ENCODE data around the gene RPL38.

RPL38 gene

DNA sequence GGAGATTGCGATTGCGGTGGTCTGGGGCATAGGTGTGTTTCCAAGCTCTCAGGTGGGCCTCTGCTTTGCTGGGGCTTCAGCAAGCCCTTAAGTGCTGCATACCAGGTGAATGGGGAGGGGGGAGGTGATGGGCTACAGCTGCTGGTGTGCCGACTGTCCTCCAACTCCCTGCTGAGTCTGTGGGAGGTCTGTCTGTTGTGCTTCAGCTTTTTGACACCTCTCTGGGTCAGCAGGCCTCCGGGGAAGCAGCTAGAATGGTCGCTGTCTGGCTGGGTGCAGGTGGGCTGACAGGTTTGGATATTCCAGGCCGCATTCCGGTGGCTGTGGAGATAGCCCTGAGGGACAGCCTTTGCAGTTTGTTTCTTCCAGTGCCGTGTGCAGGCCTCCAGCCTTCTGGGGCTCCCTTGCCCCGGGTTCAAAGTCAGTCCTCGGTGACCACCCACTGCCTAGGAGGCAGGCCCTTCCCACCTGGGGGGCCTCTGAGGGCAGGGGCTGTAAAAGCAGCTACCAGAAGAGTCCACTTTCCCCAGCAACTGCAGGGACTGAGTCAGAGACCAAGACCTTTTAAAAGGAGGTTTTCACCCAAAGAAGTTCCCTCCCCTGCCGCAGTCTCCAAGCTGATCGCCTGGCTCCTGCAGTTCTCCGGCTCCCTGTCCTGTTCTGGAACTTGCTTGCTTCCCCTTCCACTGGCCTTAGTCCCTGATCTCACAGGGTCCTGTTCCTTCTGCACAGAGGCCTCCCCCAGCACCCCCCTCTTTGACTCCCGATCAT lies 7.8 kb downstream of the RPL38 start:
- DNase-seq = no peak

DNA sequence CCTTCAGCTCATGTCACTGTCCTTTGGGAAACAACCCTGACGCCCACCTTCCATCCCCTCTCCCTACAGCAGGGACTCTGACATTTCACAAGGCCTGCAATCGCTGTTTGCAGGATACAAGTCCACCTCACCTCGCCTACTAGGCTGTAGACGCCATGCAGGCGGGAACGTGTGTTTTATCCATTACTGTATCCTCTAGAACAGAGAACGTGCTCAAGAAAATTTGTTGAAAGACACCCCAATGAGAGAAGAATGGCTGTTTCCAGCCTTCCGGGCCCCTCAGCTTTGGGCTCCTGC lies 8.4 kb downstream of the RPL38 start:
- DNase-seq = no peak

DNA sequence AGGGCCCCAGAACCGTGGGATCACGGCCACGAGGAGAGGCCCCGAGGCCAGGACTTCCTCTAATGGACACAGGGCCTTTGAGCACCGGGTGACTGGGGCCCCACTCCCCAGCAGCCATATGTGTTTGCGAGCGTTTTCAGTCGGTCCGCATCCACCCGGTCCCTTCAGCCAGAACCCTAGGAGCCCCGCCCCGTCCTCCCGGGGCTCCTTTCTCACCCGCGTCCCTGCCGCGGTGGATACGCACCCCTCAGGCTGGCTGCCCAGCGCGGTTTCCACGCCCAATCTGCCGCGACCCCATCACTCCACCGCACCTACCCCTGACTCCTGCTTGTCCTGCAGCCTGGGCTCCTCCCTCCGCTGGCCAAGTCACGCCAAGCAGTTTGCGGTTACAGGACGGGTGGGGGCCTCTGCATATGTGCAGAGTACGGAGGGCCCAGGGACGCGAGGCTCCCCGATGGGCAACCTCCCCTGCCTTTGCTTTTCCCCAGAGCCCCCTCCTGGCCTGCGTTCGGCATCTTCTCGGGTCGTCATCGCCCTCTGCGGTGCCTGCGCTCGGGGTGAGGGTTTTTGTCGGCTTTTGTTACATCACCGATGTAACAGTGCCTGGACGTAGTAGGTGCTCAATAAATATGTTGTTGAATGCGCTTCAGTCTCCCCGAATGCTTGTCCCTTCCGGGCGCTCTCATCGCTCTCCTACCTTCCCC lies 8.9 kb downstream of the RPL38 start:
- no peak for DNase-seq

DNA sequence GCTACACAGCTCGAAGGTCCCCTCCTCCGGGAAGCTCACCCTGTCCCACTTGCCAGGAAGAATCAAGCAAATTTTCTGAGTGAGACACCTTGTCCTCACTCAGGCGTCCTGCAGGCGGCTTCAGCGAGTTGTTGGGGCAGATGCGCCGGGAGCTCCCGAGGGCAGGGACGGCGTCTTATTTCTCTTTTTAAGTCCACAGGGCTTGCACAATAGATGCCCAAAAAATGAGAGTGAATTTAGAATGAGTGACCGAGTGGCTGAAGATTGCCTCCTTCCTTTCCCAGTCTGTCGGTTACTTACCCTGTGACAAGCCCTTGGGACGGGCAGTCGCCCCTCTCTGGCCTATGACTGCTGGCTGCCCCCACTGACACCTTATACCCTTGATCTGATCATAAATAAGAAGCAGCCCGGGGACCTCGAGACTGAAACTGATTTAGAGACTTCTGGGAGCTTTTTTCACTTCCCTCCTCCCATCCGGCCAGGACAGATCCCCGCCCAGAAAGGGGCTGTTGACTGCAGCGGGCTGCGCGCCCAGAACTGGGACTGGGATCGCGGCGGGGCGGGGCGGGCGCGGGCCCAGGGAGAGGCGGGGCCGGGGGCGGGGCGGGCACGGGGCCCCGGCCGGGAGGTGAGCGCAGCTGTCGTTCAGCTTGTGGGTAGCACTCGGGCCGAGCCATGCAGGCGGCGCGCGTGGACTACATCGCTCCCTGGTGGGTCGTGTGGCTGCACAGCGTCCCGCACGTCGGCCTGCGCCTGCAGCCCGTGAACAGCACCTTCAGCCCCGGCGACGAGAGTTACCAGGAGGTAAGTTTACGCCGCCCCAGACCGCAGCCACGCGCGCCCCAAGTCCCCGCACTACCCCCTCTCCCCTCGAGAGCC lies 9.7 kb downstream of the RPL38 start, which contains the start of gene TTYH2:
Gene TTYH2 (plus strand): TSS at position 659 of the 879 bp plus-strand sequence. CDS start 17 bp downstream, at position 676.
- DNase-seq = peak; percentile 75

DNA sequence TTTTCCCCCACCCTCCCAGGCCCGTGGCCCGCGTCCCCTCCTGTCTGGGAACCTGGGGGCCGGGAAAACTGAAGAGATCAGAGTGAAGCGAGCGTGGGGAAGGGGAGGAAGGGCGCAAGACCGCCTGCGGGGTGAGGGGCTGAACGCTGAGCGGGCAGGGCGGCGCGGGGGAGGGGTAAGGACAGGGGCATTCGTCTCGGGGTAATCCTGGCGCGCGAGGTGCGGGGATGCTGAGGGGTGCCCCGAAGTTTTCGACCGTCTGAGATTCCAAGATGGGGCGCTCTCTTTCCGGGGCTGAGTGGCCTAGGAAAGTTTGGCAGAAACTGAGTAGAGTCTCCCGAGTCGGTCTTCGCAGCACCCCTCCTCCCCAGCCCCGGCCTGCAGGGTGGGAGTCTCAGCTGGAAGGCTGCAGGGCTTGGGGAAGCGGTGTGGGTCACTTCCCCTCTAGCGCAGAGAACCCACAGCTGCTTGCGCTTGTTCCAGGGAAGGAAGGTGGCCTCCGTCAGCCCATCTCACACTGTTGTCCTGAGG lies 10.4 kb downstream of the RPL38 start:
- DNase-seq = no peak

DNA sequence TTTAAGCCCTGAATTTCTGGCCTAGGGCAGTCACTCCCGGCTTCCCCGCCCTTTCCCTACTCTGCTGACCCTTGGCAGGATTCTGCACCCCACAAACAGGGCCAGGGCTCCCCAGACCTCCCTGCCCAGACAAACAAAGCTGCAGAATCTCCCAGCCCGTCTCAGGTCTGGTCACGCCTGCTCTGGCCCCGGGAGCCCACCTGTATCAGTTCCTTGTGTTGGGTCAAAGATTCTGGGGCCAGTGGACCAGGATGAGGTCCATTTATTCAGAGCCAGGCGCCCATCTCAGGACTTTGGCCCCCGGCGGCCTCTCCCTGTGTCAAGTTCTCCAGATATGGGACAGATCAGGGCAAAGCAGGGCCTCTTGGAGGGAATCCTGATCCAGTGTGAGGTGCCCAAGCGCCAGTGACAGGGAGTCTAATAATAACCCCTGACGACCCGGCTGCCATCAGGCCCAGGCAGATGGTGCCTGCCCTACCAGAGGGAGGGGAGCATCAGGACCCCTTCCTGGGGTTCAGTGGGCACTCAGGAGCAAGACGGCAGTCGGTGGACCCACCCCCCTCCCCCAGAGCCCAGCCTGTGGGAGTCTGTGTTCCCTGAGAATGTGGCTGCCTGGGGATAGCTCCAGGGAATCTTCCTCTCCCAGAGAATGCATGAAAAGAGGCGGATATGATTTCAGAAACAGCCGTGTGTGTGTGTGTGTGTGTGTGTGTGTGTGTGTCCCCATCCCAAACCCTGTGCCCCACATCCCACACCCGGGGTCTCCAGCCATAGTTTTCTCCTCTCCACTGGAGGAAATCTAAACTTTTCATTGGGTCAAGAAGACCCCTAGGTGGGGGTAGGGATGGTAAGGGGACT lies 11.2 kb downstream of the RPL38 start:
- no peak for DNase-seq

DNA sequence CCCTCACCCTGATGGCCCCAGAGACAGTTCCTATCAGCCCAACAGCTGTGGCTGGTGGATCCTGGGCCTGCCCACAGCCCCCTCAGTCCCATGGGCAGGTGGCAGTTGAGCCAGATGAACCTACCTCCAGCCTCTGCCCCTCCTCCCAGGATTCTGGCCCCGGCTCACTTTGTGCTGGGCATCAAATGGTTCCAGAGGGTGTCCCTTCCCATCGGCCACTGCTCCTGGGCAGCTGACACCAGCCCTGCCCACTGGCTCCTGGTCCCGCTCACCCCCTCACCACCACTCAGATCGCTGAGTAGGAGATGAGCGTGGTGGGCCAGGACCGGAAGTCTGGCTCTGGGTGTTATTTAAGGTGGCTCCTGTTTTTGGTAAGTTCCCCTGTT lies 11.9 kb downstream of the RPL38 start:
- DNase-seq = no peak

DNA sequence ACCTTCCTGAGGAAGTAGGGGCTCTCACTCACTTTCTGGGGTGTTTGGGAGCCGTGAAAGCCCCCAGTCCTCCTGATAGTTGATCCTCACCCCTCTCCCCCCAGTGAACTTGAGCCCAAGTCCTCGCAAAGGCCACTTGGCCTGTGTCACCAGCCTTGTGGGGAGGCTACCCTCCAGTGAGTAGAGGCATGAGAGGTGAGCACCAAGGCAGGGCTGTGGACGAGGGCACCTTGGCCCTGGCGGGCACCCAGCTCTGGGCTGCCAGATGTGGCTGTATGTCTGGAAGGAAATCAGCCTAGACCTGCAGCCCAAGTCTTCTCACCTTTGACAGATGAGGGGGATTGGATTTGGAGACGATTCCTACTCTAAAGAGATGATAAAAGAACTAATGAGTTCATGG lies 13.0 kb downstream of the RPL38 start:
- no peak for DNase-seq

DNA sequence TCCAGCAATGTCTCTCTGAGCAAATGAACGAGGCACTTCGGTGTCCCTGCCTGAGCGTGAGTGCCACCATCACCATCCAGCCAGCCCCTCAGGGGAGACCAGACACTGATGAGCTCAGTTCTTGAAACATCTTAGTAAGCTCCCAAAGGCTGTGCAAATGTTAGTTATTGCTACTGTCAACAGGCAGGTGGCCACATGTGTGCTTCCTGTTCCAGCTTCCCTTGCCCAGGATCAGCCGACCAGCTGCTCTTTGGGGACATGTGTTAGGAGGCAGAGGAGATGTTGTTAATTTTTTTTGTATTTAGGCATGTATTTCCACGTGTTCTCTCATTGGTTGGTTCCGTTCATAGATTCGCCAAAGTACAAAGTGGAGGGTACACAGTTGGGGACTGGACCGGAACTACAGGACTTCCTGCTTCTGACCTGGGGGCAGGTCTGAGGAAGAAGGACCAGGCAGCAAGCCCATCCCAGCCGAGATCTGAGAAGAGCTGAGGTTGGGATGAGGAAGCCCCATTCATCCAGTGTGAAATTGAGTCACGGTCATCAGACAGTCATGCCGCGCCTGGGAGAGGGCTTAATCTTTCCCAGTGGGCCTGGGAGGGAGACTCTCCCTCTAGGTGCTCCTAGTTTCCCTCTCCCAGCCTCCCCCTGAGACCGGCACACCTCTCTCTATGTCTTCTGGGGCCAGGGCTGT lies 13.7 kb downstream of the RPL38 start:
- DNase-seq = no peak

DNA sequence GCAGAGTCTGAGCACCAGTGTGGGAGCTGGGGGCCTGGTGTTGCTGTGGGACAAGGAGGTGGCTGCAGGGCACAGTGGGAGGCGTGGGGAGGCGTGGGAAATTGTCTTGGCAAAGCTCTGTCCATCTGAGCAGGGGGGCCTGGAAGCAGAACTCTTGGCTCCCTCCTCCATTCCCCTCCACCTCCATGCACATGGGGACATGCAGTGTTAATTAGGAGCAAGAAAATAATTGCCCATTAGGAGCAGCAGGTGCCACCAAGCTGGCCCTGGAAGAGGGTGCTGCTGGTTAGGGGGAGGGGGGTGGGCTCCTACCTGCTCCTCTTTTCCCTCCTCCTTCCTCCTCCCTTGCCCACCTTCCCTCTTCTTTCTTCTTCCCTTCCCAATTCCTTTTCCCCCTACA lies 14.4 kb downstream of the RPL38 start:
- no peak for DNase-seq

DNA sequence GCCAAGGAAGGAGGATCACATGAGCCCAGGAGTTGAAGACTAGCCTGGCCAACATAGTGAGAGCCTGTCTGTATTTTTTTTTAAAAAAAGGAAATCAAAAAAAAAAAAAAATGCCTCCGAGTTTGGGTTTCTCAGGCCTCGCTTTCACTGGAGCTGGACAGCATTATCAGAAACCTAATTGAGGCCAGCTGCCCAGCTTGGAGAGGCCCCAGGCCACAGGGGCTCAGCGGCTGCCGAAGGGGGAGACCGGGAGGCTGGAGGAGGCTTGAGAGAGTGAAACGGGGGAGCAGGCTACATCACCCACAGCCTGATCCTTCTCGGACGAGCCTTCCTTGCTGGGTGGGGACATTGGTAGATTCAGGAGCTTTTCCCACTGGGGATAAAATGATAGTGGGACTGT lies 15.0 kb downstream of the RPL38 start:
- no peak for DNase-seq

DNA sequence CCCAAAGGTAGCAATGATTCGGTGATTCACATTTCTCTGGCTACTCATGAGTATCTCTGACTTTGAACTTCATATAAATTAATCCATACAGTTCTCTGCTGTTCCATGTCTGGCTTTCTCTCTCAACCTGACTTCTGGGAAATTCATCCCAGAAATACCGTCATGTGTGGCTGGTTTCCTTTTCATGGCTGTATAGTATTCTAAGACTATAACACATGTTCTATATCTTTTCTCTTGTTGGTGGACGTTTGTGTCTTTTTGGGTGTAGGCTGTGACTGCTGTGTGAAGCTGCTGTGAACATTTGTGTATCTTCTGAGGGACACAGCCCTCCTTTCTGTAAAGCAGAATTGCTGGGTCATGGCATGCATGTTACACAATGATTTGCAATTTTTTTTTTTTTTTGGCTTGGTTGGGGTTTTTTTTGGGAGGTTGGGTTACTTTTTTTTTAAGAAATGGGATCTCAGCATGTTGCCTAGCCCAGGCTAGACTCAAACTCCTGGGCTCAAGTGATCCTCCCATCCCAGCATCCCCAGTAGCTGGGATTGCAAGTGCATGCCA lies 16.2 kb downstream of the RPL38 start:
- no peak for DNase-seq

DNA sequence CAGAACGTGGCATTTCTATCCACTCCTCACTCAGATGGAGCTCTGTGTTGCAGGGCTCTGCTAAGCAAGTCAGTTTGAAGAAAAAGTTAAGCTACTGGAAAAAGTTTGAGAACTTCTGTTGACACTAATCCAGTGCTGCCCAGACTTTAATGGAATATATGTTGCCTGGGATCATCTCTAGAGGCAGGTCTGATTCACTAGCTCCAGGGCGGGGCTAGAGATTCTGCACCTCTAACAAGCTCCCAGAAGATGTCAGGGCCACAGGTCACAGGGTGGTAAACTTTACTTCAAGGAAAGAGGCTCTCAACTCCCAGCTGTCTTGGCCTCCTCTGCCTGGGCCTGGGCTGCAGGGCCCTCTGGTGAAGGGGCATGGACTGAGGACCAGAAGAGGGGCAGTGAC lies 16.7 kb downstream of the RPL38 start:
- no peak for DNase-seq

DNA sequence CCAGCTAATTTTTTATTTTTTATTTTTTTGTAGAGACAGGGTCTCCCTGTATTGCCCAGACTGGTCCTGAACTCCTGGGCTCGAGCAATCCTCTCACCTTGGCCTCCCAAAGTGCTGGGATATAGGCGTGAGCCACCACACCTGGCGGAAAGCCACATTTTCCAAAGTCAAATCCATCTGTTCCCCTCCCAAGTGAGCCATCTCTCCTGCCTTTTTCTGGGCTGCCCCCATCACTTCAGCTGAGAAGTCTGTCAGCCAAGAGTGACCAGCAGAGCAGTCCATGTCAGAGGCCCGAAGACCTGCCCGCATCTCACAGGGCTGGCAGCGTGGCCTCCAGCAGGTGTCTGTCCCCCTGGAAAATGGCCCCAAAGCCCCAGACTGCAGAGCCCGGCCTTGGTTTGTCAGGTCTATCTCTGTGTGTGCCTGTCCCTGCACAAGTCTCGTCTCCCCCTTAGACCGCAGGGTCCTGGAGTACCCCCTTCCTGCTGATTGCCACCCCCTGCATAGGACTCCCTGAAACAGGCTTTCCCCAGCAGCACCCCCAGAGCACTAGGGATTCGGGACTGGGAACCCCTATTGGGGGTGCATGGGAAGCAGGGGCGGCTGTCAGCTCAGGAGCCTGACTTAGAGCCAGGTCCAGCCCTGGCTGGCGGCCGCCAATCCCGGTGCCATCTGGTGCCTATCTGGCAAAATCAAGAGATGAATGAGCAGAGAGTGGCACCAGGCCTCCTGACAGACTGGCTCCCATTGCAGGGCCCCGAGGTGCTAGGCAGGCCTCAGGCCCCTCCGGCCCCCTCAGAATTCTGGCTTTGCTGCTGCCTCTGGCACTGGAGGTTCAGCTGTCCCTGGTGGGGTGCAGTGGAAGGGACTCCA lies 17.7 kb downstream of the RPL38 start:
- no peak for DNase-seq

DNA sequence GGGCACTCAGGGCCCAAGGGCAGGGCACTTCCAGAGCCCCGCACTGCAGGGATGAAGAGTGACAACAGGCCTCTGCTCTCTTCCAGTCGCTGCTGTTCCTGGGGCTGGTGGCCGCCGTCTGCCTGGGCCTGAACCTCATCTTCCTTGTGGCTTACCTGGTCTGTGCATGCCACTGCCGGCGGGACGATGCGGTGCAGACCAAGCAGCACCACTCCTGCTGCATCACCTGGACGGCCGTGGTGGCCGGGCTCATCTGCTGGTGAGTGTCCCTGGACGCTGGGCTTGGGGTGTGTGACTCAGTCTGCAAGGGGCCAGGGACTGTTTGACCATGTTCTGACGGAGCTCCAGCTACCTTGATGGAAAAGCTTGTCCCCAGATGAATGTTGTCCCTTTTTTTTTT lies 18.9 kb downstream of the RPL38 start:
- DNase-seq = no peak

DNA sequence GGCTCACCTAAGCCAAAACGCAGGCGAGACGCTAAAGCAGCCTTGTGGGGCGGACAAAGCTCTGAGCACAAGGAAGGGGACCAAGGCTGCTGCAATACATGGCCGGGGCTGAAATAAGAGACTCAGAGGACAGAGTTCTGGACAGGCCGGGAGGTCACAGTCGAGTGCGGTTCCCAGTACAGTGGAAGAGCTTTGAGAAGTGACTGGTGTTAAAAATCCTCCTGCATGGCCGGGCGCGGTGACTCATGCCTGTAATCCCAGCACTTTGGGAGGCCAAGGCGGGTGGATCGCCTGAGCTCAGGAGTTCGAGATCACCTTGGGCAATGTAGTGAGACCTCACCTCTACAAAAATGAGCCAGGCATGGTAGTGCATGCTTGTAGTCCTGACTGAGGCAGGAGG lies 20.4 kb downstream of the RPL38 start:
- DNase-seq = no peak

DNA sequence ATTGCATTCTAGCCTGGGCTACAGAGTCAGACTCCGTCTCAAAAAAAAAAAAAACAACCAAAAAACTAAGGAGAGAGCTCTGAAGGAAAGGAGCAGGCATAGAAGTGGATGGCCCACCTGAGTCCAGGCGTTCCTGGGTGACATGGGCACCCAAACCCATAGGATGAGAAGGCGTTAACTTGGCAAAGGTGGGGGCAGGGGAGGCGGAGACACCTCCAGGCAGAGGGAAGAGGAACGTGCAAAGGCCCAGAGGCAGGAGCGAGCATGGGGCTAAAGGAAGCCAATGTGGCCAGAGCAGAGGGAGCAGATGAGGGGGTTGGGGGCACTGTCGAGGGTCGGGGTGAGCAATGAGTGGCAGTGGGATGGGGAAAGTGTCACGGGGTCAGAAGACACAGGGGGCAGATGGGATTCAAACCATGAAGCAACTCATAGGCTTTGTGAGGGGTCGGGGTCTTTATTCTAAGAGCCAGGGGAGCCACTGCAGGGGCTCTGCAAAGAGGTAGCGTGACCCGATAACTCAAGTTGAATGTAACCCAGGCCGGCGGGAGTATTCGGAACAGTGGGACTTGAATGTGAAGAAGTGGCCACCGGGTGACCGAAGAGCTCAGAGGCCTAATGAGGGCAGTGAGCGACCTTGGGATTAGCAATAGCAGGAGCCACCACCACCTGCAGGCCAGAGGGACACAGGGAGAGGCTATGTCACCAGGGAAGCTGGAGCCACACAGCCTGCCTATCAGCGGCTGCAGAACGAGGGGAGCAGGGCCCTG lies 21.7 kb downstream of the RPL38 start:
- no peak for DNase-seq

DNA sequence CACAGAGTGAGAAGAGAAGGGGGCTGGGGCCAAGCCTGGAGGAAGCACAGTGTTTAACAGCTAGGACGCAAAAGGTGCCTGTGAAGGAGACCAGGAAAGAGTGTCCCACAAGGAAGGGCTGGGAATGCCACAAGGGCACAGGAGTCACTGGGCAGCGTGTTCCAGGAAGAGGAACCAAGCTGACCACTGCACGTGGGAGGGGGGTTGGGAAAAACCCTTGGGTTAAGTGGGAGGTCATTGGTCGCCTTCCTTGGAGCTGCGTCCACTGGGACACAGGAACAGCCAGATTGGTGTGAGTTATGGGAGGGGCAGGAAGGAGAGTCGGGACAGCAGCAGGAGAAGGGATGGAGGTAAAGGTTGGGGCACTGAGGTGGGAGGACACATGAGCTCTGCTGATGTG lies 22.8 kb downstream of the RPL38 start:
- DNase-seq = no peak

DNA sequence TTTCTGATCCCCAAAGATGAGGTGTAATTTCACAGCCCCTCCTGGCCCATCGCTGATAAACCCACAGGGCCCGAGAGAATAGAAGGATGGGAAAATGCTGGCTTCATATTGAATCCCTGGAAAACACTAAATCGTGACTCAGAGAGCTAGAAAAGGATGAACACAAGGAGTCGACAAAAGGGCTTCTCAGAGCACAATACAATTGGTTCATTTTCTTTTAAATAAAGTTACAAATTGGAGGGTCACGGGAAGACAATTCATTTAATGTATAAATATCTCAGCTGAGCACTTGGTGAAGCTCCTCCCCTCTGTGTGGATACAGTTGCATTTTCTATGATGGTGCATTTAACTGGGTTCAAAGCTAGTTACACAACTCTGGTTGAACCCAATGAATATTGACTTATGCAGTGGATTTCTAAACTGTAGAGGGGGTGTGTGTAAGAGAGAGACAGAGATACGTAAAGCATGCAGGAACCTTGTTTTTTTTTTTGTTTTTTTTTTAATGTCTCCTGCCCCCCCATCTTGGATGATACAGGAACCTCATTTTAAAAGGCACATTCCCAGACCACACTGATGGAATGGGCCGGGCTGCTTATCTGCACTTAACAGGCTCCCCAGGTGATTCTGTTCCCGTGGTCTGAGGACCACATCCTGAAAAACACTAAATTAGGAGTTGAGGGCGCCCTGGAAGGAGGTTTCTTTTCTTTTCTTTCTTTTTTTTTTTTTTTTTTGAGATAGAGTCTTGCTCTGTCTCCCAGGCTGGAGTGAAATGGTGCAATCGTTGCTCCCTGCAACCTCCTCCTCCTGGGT lies 24.0 kb downstream of the RPL38 start:
- no peak for DNase-seq
